HG02588 (cell line): Measurements from ENCODE around the gene DNAAF2.
"Not testable (repeated sequence)": the region's sequence is repeated elsewhere in the genome, so short reads cannot be mapped to it uniquely, and the experiment has no call there.

Experiments
- ATAC-seq: cut with Tn5 transposase; IDR thresholded peaks from one replicate; pipeline ENCODE4 v1.9.1; 2021; ENCODE audit warnings: mild to moderate bottlenecking, moderate library complexity; ENCODE audit not compliant: unreplicated experiment

Gene DNAAF2, protein sequence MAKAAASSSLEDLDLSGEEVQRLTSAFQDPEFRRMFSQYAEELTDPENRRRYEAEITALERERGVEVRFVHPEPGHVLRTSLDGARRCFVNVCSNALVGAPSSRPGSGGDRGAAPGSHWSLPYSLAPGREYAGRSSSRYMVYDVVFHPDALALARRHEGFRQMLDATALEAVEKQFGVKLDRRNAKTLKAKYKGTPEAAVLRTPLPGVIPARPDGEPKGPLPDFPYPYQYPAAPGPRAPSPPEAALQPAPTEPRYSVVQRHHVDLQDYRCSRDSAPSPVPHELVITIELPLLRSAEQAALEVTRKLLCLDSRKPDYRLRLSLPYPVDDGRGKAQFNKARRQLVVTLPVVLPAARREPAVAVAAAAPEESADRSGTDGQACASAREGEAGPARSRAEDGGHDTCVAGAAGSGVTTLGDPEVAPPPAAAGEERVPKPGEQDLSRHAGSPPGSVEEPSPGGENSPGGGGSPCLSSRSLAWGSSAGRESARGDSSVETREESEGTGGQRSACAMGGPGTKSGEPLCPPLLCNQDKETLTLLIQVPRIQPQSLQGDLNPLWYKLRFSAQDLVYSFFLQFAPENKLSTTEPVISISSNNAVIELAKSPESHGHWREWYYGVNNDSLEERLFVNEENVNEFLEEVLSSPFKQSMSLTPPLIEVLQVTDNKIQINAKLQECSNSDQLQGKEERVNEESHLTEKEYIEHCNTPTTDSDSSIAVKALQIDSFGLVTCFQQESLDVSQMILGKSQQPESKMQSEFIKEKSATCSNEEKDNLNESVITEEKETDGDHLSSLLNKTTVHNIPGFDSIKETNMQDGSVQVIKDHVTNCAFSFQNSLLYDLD

DNA sequence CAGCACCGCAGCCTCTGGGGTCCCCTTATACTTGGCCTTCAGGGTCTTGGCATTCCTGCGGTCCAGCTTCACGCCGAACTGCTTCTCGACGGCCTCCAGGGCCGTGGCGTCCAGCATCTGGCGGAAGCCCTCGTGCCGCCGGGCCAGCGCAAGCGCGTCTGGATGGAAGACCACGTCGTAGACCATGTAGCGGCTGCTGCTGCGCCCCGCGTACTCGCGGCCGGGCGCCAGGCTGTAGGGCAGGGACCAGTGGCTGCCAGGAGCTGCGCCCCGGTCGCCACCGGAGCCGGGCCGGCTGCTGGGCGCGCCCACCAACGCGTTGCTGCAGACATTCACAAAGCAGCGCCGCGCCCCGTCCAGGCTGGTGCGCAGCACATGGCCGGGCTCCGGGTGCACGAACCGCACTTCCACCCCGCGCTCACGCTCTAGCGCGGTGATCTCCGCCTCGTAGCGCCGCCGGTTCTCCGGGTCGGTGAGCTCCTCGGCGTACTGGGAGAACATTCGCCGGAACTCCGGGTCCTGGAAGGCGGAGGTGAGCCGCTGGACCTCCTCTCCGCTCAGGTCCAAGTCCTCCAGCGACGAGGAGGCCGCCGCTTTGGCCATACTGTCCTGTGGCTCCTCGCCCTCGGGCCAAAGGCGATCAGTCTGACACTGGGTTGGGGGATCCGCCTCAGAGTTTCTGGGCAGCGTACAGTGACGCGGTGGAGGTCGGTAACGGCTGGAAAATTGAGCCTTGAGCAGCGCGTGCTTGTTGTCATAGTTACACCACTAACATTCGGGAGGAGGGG is at the start of gene DNAAF2:
Gene DNAAF2, minus strand, starts transcription at position 698 of the 788 bp plus-strand sequence. Its CDS starts 95 bp downstream, at position 603.
- peak; percentile 26 for ATAC-seq

DNA sequence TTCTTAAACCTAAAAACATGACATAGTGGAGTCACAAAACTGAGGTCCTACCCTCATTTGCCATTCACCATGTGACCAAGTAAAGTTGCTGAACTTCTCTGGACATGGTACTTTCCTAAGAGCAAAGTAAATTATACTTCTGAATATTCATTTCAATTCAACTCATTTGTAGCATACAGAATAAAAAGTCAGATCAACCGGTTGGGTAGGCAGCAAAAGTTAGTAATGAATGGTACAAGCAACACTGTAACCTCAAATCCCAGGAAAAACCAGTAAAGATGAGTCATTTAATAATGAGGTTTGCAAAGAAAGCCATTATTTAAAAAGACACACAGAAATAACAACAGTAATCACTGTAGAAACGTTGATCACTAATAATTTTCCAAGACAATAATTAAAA is 44.2 kb upstream of the DNAAF2 start:
- no peak for ATAC-seq

DNA sequence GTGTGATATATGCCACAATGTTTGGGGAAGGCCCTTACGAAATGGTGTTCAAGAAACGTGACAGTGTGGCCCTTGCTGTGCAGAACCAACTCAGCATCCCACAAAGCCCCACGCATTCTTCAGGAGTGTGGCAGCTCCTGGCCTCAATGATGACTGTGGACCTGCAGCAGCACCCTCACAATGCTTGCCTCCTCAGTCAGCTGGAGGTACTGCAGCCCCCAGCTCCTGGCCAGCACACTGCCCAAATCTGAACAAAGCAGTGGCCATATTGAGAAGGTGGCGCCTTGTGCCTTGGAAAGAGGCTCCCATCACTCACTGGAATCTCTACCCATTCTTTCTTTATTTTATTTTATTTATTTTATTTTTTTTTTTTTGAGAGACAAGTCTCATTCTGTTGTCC is 42.6 kb upstream of the DNAAF2 start:
- ATAC-seq: no peak

DNA sequence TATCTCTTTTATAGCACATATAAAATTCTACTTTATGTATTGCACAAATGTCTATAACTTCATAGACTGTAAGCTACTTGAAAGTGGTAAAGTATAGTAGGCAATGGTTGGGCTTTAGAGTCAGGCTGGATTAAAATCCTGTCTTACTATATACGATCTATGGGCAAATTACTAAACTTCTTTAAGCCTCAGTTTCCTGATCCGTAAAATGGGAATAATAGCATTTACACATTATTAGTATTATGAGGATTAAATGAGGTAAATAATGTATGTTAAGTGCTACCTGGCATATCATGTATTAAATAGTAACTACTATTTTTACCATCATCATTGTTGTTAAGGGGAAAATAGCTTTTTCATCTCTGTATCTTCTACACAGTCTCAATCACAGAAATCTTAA is 38.5 kb upstream of the DNAAF2 start:
- no peak for ATAC-seq

DNA sequence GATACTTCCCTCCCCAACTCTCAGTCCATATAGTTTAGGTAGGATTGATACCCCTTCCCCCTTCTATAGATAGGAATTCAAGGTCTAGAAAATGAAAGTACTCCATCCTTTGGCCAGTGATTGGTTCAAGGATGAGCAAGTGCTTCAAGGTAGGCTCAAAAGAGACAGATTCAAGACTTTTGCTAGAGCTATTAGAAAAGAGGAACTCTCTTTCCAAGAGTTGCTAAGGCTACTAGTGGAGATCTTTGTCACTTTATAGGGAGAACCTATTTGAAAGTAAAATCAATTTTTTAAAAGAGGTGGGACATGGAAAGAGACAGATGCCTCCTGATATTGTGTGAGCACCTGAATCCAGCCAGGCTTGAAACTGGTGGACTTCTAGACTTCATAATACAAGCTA is 35.4 kb upstream of the DNAAF2 start:
- no peak for ATAC-seq

DNA sequence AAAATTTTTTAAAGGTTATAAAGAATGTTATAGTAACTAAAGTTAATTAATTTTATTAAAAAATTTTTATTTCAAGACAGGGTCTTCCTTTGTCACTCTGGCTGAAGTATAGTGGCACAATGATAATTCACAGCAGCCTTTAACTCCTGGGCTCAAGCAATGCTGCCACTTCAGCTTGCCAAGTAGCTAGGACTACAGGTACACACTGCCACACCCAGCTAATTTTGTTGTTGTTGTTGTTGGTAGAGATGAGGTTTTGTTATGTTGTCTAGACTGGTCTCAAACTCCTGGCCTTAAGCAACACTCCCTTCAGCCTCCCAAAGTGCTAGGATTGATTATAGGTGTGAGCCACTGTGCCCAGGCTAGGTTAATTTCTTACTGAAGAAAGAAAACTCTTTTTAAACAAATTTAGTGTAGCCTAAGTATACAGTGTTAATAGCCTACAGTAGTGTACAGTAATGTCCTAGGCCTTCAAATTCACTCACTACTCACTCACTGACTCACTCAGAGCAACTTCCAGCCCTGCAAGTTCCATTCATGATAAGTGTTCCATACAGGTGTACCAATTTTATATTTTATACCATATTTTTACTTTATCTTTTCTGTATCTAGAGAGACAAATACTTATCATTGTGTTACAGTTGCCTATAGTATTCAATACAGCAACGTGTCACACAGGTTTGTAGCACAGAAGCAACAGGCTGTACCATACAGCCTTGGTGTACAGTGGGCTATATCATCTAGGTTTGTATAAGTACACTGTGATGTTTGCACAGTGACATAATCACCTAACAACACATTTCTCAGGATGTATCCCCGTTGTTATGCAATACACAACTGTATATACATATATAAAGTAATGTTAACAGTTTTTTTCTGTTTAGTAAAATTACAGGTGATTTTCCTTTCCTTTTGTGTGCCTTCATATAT is 24.7 kb upstream of the DNAAF2 start:
- no peak for ATAC-seq

DNA sequence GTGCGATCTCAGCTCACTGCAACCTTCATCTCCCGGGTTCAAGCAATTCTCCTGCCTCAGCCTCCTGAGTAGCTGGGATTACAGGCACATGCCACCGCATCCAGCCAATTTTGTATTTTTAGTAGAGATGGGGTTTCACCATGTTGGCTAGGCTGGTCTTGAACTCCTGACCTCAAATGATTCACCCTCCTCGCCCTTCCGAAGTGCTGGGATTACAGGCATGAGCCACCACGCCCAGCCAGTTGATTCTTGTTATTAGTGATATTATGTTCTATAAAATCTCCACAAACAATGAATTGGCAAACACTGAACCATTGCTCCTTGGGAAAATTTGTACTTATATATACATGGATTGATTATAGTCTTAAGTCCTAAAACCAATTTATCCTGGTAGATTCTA is 22.5 kb upstream of the DNAAF2 start:
- ATAC-seq: not testable (repeated sequence)

DNA sequence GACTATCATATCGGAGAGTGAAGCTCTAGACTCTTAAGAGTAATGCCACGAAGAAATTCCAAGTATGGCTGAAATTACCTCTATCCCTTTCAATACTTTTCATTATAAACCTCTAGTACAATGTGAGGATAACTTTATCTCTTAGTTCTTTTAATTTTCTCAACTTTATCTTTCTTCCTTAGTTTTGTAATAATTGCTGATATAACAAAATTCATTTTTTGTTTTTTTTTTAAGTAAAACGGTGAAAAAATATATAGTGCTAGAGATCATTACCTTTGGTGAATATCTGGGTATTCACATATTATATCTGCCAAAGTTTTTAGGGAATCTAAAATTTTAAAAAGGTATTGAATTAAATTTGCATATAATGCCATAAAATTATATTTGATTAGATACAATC is 19.5 kb upstream of the DNAAF2 start:
- ATAC-seq: no peak

DNA sequence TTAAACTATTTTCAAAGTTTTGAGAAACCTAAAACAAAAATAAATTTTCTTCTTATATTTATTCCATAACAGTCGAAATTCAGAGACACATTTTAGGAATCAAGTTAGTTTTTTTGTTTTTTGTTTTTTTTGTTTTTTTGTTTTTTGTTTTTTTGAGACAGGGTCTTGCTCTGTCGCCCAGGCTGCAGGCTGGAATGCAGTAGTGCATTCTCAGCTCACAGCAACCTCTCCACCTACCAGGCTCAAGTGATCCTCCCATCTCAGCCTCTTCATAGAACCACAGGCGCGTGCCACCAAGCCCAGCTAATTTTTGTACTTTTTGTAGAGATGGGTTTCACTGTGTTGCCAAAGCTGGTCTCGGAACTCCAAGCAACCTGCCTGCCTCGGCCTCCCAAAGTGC is 18.5 kb upstream of the DNAAF2 start:
- no peak for ATAC-seq

DNA sequence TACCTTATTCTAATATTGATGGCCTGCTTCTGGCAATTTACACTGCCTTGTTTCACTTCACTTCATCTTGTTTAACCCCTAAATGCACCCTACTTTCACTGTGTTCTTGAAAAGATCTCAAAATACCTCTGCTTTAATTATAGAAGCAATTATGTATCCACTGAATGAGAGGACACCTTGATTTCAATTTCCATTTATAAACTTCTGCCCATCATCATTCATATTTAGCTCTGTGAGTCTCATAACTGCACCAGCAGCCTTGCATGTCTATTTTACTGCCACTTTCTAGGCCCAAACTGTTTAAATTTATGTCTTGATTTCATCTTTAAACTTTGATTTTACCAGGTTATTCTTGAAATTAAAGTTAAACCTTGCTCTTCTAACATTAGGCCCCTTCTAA is 7.1 kb upstream of the DNAAF2 start:
- no peak for ATAC-seq

DNA sequence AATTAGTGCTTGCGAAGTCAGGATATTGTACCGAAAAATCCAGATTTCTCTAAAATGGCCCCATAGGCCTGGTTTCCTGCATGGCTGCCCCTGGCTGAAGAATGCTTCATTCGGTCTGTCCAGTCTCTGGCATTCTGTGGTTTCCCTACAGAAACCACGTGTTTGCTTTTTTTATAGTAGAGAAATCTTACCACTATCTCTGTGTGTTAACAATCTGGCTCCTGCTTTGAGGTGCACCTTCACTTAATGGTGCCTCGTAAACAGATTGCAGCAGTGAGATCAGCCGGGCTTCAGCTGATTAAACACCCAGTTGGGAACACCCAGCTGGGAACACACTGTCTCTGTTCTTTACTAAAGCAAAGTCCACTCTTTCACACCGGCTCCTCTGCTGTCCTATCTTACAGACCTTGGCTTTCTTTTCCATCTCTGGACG is 6.7 kb upstream of the DNAAF2 start:
- no peak for ATAC-seq

DNA sequence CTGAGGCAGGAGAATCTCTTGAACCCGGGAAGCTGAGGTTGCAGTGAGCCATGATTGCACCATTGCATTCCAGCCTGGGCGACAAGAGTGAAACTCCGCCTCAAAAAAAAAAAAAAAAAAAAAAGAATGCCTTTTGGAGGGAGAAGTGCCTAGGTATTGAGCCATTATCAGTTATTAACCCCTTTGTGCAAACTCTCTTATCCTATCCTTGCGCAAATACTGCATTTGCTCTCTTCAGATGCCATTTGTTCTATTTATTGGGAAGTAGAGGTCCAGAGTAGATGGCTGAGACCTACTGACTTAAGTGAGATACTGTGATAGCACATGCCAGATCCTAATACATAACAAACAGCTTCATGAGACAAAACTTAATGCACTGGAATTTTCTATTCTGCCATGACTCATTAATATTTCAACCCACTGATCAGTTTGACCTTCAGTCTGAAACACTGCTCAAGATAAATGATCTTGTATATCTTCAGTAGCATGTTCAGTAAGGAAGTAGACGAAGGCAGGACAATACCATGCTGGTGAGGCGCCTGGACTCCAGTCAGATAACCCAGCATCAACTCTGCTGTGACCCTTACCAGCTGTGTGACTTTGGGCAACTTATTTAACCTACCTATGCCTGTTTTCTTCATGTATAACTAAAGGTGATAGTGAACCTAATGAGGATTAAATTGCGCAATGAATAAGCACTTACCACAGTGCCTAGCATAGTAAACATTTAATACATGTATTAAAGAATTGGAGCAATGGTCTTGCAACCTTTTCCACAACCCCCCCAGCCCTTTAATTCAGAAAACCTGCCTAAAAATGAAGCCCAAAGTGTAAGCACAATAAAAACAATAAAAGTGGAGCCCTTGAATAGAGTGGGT is 5.7 kb upstream of the DNAAF2 start:
- no peak for ATAC-seq

DNA sequence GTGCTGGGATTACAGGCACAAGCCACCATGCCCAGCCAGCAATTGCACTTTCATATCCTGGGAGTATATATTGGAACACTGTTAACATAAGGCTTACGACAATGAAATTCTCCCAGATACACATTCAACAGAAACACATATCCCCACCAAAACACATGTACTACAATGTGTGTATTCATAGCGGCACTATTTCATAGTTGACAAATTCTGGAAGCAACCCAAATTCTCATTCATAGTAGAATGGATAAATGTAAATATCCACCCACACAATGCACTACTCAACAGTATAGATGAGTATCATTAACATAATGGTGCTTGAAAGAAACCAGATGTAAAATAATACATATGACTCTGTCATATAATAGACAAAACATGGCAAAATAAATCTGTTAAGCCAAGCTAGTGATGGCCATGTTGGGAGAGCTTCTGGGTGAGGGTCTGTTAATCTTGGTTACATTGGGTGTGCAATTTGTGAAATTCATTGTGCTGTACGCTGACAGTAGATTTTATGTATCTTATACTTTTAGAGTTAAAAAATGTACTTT is 2.6 kb upstream of the DNAAF2 start:
- no peak for ATAC-seq

DNA sequence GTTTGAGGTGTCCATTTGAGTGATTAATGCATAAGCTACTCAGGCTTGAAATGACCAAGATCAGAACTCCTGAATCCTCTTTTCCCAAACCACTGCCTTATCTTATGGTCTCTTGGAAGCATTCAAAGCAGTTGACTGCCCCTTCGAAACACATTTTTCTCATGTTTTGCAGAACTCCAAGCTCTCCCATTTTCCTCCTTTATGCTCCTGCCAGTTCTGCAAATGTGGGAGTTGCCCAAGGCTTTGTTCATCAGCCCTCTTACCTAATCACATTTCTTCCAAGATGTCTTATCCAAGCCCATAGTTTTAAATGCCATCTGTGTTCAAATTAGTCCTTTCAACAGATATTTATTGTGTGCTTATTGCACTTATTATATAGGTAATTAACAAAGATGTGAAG is 1.8 kb upstream of the DNAAF2 start:
- no peak for ATAC-seq

DNA sequence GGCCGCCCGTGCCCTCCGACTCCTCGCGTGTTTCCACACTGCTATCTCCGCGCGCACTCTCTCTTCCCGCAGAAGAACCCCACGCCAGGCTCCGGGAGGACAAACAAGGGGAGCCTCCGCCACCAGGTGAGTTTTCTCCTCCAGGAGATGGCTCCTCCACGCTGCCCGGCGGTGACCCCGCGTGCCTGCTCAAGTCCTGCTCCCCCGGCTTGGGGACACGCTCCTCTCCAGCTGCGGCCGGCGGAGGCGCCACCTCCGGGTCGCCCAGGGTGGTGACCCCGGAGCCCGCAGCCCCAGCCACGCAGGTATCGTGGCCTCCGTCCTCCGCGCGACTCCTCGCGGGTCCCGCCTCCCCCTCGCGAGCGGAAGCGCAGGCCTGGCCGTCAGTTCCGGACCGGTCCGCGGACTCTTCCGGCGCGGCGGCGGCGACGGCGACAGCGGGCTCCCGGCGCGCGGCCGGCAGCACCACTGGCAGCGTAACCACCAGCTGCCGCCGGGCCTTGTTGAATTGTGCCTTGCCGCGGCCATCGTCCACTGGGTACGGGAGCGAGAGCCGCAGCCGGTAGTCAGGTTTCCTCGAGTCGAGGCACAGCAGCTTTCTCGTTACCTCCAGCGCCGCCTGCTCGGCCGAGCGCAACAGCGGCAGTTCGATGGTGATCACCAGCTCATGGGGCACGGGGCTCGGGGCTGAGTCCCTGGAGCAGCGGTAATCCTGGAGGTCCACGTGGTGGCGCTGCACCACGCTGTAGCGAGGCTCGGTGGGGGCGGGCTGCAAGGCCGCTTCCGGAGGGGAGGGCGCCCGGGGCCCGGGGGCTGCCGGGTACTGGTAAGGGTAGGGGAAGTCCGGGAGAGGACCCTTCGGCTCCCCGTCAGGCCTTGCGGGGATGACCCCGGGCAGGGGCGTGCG is 1.2 kb downstream of the DNAAF2 start:
- peak; percentile 77 for ATAC-seq

DNA sequence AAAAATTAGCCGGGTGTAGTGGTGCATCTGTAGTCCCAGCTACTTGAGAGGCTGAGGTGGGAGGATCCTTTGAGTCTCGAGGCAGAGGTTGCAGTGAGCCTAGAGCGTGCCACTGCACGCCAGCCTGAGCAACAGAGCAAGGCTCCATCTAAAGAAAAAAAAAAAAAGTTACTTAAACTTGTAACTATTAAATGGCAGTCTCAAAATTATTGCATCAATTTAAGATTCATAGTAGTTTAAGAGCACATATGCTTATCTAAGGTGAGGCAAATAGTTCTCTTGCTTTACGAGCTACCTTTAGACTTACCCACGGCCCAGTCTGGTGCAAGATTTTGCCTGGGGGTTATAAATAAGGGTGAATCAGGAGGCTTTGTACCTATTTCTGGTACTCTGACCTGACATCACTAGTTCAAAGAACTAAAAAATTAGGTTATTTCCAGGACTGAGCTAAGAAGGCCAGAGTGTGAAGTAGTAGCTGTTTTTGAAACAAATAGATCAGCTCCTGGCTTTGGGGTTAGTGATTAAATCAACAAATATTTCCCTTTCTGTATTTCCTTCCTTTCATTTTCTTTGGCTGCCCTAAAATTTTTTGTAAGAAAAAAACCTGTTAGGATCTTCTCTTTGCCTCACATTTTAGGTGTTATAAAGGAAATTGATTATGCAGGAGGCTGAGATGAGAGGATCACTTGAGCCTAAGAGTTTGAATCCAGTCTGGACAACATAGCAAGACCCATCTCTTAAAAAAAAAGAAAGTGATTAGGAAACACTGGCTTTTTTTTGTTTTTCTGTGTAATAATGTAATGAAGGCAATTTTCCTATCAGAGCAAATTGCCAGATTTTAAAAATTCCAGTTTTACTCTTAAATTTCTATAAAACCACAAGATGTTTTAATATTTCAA is 10.9 kb downstream of the DNAAF2 start:
- no peak for ATAC-seq

DNA sequence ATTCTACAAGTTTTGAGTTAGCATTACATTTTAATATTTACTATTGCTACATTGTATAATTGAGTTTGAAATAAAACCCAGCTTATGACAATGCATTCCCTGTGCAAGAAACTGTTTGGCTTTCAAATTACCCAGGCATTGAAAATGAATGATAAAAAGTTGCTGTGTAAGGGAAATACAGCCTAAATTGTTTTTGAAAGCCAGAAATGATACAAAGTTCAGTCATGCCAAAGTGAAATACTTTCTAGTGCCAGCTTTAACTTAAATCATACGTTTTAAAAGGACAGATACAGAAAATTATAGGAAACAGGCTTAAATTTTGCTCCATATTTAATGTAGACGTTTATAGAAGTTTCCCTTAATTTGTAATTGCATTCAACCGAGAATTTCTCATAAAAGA is 11.7 kb downstream of the DNAAF2 start:
- ATAC-seq: no peak
